ENCODE measurements around the gene SPSB4. TPM values are rescaled to one million over a fixed set of nuclear protein-coding genes. Genes with fewer than 3 reads are reported as not detected.

SPSB4 gene
- total RNA-seq, 1 donor, result not detected

DNA sequence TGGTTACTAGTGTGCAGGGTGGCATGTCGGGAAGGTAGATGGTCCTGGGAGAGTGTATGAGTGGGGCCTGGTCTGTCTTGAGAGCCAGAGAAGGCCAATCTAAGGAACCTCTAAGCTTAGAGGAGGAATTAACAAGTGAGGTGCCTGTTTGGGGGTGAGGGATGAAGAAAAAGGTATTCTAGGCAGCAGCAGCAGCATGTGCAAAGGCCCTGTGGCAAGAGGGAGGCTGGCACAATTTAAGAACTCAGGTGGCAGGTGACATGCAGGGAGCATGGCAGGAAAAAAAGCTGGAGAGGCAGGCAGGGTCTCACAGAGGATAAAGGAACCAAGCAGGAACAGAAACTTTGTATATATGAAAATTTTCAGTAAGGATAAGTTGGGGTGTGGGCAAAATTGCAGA lies 51.2 kb downstream of the SPSB4 start:
- H3K79me2 ChIP-seq (ENCODE audit: insufficient read depth, low read length), result no peaks in the 10 kb centered on the region
- no peaks in the 10 kb centered on the region for H3K9me3 ChIP-seq (ENCODE audit: low read depth, low read length)
- no peak overlapping the region for H2AFZ ChIP-seq (ENCODE audit: low read length)
- H3K36me3 ChIP-seq (ENCODE audit: insufficient read depth, low read length), result no peaks in the 10 kb centered on the region
- DNase-seq (ENCODE audit: insufficient read length, low spot score, missing footprints), result no peak
- no peak overlapping the region for H3K27ac ChIP-seq (ENCODE audit: low read depth, low read length)
- no peak overlapping the region for H3K4me3 ChIP-seq (ENCODE audit: insufficient read depth, low read length)
- TF ChIP-seq, protein P1, sequence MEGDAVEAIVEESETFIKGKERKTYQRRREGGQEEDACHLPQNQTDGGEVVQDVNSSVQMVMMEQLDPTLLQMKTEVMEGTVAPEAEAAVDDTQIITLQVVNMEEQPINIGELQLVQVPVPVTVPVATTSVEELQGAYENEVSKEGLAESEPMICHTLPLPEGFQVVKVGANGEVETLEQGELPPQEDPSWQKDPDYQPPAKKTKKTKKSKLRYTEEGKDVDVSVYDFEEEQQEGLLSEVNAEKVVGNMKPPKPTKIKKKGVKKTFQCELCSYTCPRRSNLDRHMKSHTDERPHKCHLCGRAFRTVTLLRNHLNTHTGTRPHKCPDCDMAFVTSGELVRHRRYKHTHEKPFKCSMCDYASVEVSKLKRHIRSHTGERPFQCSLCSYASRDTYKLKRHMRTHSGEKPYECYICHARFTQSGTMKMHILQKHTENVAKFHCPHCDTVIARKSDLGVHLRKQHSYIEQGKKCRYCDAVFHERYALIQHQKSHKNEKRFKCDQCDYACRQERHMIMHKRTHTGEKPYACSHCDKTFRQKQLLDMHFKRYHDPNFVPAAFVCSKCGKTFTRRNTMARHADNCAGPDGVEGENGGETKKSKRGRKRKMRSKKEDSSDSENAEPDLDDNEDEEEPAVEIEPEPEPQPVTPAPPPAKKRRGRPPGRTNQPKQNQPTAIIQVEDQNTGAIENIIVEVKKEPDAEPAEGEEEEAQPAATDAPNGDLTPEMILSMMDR (IDR thresholded peaks at IDR 0.05; ENCODE audit: extremely low read depth, low read depth, low read length), result no peak
- H3K4me2 ChIP-seq (ENCODE audit: insufficient read depth, low read length), result no peak overlapping the region
- H3K4me1 ChIP-seq (ENCODE audit: insufficient read depth, low read length), result no peaks in the 10 kb centered on the region
- H4K20me1 ChIP-seq (ENCODE audit: insufficient read depth, low read length), result no peaks in the 10 kb centered on the region
- no peaks in the 10 kb centered on the region for H3K27me3 ChIP-seq (ENCODE audit: insufficient read depth, low read length)

DNA sequence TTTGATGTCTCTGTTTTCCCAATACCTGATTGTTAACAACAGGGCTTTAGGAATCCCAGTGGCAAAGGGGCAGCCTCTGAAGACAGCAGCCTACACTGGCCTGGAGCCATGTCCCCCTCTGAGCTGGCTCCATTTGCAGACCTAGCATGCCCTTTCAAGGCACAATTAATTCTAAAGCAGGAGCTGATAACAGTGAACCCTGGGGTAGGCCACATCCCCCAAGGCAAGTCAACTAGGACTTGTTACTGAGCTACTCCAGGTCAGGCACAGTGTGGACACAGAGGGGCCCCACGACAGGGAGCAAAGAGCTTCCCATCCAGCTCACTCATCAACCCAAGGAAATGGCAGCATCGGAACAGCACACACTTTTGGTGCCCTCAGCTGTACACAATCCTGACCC lies 51.9 kb downstream of the SPSB4 start:
- no peak overlapping the region for H3K4me3 ChIP-seq (ENCODE audit: insufficient read depth, low read length)
- no peaks in the 10 kb centered on the region for H3K36me3 ChIP-seq (ENCODE audit: insufficient read depth, low read length)
- H4K20me1 ChIP-seq (ENCODE audit: insufficient read depth, low read length), result no peaks in the 10 kb centered on the region
- H3K4me1 ChIP-seq (ENCODE audit: insufficient read depth, low read length), result no peaks in the 10 kb centered on the region
- H2AFZ ChIP-seq (ENCODE audit: low read length), result no peak overlapping the region
- H3K27ac ChIP-seq (ENCODE audit: low read depth, low read length), result no peak overlapping the region
- H3K9me3 ChIP-seq (ENCODE audit: low read depth, low read length), result no peaks in the 10 kb centered on the region
- no peak for DNase-seq (ENCODE audit: insufficient read length, low spot score, missing footprints)
- H3K79me2 ChIP-seq (ENCODE audit: insufficient read depth, low read length), result no peaks in the 10 kb centered on the region
- H3K27me3 ChIP-seq (ENCODE audit: insufficient read depth, low read length), result no peaks in the 10 kb centered on the region
- no peak overlapping the region for H3K4me2 ChIP-seq (ENCODE audit: insufficient read depth, low read length)
- TF ChIP-seq, protein P1 (IDR thresholded peaks at IDR 0.05; ENCODE audit: extremely low read depth, low read depth, low read length), result no peak

DNA sequence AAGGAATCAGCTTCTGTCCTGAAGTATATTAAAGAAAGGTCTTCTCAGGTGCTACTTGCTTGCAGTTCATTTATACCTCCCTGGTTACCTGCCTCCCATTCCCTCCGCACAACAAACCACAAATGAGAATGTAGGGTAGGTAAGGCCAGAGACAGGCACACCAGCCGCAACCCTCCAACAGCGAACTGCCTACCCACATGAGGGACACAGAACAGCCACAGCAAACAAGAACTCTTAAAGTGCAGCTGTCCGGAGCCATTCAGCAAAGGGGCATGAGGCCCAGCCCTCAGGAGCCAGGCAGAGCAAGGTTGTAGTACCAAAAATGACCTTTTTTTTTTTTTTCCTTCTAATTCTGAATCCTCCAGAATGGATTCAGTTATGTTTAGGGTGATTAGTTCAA lies 52.4 kb downstream of the SPSB4 start:
- DNase-seq (ENCODE audit: insufficient read length, low spot score, missing footprints), result no peak
- TF ChIP-seq, protein P1 (IDR thresholded peaks at IDR 0.05; ENCODE audit: extremely low read depth, low read depth, low read length), result no peak
- no peak overlapping the region for H3K4me3 ChIP-seq (ENCODE audit: insufficient read depth, low read length)
- H3K9me3 ChIP-seq (ENCODE audit: low read depth, low read length), result no peaks in the 10 kb centered on the region
- no peak overlapping the region for H3K4me2 ChIP-seq (ENCODE audit: insufficient read depth, low read length)
- H4K20me1 ChIP-seq (ENCODE audit: insufficient read depth, low read length), result no peaks in the 10 kb centered on the region
- no peaks in the 10 kb centered on the region for H3K79me2 ChIP-seq (ENCODE audit: insufficient read depth, low read length)
- no peaks in the 10 kb centered on the region for H3K4me1 ChIP-seq (ENCODE audit: insufficient read depth, low read length)
- H3K36me3 ChIP-seq (ENCODE audit: insufficient read depth, low read length), result no peaks in the 10 kb centered on the region
- H2AFZ ChIP-seq (ENCODE audit: low read length), result no peak overlapping the region
- H3K27ac ChIP-seq (ENCODE audit: low read depth, low read length), result no peak overlapping the region
- H3K27me3 ChIP-seq (ENCODE audit: insufficient read depth, low read length), result no peaks in the 10 kb centered on the region

DNA sequence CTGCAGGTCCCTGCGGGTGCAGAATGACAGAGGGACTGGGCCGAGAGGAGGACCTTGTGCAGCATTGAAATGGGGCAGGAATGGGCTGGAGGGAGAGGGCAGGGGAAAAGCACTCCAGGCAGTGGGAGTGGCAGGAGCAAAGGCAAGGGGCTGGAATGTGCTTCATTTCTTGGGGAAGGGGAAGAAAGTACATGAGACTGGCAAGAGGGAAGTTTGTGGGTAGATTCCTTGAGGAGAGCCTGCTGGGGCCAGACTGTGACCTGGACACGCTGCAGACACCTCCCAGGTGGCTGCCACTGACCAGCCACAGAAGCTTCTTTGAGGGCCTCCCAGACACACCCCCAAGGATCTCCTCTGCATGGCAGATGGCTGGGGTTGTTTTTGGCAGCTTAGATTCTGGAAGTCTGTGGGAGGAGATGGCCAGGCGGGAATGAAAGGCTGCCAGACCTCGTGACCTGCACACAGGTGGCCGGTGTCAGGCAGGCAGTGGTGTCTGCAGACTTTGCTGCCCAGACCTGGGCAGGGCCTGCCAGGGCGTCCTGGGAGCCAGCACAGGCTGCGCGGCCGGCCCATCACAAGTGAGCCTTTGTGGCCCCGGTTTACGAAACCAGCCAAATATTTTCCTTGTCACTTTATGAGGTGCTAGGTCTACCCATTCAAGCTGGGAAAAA lies 53.1 kb downstream of the SPSB4 start:
- H2AFZ ChIP-seq (ENCODE audit: low read length), result no peak overlapping the region
- no peaks in the 10 kb centered on the region for H3K27me3 ChIP-seq (ENCODE audit: insufficient read depth, low read length)
- H3K4me3 ChIP-seq (ENCODE audit: insufficient read depth, low read length), result no peak overlapping the region
- no peak overlapping the region for H3K27ac ChIP-seq (ENCODE audit: low read depth, low read length)
- H3K9me3 ChIP-seq (ENCODE audit: low read depth, low read length), result no peaks in the 10 kb centered on the region
- no peaks in the 10 kb centered on the region for H4K20me1 ChIP-seq (ENCODE audit: insufficient read depth, low read length)
- no peaks in the 10 kb centered on the region for H3K4me1 ChIP-seq (ENCODE audit: insufficient read depth, low read length)
- no peak for DNase-seq (ENCODE audit: insufficient read length, low spot score, missing footprints)
- no peaks in the 10 kb centered on the region for H3K79me2 ChIP-seq (ENCODE audit: insufficient read depth, low read length)
- TF ChIP-seq, protein P1 (IDR thresholded peaks at IDR 0.05; ENCODE audit: extremely low read depth, low read depth, low read length), result no peak
- H3K36me3 ChIP-seq (ENCODE audit: insufficient read depth, low read length), result no peaks in the 10 kb centered on the region
- no peak overlapping the region for H3K4me2 ChIP-seq (ENCODE audit: insufficient read depth, low read length)

Data from osteoblast (primary cell).